ENCODE results near the gene PRAC2.

Gene PRAC2

DNA sequence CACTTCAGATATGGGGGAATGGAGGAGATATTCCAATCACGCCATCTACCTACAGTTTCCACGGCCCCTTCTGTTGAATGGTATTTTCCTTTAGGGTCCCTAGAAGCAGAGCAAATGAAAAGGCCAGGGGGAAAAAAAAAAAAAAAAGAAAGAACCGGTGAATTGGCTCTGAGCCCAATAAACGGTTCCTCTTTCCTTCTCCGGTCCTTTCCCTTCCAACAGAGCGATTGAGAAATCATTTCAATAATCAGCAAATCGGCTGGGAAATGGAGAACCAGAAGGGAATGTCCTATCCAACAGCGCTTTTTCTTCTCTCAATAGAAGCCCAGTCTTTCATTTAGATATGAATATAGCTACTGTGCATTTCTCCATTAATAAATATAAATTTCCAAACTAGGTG is 32.4 kb downstream of the PRAC2 start:
- no peak for FAIRE-seq

GRCh38 chr17:48756830-48757251 is 33.9 kb downstream of the PRAC2 start:
- no peak for FAIRE-seq

GRCh38 chr17:48757524-48757961 is 34.6 kb downstream of the PRAC2 start:
- FAIRE-seq: no peak

- no peak for FAIRE-seq
Measured at GRCh38 chr17:48759288-48759687, 36.3 kb downstream of the PRAC2 start.

- FAIRE-seq: no peak
Measured at GRCh38 chr17:48760411-48760810, 37.4 kb downstream of the PRAC2 start.

GRCh38 chr17:48761114-48761513 is 38.1 kb downstream of the PRAC2 start:
- no peak for FAIRE-seq

DNA sequence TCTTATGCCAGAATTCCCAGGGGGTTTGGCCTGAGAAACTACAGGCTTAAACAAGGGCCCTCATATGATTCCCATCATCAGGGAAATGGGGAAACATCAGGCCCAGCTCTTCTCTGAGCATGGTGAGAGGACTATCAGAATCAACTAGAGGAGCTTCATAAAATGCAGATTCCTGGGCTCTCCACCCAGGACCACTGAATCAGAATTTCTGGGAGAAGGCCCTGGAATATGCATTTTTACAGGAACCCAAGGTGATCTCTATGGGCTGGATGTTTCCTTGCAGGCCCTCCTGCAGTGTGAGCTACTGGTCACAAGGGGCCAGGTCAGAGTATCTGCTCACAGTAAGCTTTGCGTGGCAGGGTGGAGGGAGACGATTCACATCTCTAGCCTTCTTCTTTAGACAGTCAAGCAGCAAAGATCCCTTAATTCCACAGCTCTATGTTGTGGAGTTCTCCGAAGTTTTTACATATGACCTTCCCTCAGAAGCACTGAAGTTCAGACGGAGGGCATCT is 44.3 kb downstream of the PRAC2 start:
- FAIRE-seq: no peak

DNA sequence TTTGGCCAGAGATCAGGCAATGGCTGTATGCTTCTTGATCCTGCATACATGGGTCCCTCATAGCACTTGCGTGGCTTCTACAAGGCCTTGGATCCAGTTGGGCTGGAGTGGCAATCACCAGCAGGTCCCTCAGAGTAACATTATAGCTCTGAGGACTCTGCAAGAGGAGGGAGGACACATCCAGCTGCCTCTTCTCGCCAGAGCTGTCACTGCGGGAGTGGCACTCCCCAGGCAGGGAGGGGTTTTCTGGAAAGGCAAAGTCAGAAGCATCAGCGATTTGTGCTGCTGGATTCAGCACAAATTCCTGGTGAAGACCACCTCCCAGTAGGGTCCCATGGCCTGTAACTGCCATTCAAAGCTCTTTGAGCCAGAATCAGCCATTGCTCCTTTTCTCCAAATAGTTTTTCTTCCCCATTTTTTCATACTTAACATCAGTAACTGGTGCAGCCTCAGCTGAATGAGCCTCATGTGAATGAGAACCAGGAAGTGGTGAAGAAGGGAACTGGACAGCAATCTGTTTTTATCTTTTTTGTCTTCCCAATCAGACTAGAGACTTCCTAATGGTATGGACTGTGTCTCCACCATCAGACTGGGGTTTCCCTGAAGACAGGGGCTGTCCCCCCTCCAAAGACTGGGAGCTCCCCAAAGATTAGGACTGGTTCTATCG is 46.2 kb downstream of the PRAC2 start:
- no peak for FAIRE-seq

- no peak for FAIRE-seq
Measured at GRCh38 chr17:48770954-48771353, 48.0 kb downstream of the PRAC2 start.

- no peak for FAIRE-seq
Measured at GRCh38 chr17:48773245-48773644, 50.3 kb downstream of the PRAC2 start.

All from endometrium (tissue), 2 donors.